GM21367 (cell line): ENCODE results near the gene ELMO1.

Experiments used
- ATAC-seq: cut with Tn5 transposase; IDR thresholded peaks from one replicate; pipeline ENCODE4 v1.9.1; 2021; ENCODE audit not compliant: unreplicated experiment

Gene ELMO1

DNA sequence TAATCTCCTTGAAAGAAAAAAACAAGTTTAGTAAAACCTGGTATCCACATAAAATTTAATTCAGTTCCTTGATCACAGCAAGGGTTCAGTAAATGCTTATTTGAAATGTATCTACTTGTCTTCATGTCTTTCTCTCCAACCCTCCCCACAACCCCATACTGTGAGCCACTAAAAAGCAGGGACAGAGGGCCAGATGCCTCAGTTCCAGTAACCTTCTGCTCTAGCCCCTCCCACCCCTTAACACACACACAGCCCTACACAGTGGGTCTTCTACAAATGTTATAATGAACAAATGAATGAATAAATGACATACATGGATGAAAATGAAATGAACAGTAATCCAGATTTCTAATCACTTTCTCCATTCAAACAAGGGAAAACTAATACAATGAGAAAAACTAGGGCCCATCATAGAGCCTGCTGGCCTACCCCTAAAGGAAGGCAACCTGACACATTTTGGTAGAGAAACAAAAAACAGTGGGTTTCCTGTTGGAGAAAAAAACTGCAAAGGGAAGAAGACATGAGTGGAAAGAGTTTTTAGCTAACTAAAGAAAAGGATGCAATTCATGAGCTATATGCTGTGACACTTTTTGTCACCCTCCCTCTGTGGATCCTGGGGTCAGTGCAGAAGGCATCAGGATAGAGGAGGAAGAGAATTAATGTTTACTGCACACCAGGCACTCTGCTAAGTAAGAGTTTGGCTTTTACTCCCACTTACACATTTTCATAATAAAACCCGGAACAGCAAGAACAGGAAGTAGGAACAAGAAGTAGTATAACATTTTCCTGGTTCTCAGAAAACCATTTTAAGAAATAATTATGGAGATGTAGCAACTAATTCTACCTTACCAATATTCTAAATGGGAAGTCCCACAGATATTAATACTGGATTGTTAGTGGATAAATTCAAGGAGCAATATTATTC lies 38.1 kb downstream of the ELMO1 start:
- no peak for ATAC-seq

DNA sequence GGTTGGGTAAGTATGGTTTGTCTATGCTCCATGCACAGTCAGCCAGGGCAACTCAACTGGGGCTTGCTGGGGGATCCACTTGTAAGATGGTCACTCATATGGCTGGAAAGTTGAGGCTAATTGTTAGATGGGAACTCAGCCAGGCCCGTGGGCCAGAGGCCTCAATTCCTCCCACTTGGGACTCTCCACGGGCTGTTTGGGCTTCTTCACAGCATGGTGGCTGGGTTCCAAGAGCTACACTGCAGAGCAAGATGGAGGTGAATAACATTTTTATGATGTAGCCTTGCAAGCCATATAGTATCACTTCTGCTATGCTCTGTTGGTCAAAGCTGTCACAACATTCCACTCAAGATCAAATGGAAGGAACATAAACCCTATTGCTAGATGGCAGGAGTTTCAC lies 39.2 kb downstream of the ELMO1 start:
- peak; percentile 14 for ATAC-seq

GRCh38 chr7:37408291-37409228 lies 40.1 kb downstream of the ELMO1 start:
- ATAC-seq: peak; percentile 63

DNA sequence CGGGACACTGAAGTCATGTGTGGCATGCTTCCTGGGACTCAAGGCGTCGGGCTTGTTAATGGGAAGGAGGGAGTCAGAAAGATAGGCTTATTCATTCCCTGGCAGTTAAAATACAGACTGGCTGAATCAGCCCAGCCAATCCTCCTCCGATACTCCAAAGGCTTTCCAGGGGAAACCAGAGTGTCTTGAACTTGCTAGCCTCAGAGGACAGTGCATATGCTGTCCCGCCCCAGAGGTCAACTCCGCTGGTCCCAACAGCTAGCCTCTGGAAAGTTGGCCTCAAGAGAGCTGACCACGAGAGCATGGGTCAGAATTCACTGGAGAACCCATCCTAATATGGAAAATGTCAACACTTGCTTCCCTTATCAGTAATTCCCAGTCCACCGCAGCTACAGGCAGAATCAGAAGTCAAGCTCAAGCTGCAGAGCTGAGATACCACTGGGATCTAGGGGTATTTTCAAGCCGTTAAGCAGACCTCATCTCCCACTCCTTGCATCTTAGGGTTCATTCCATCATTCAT lies 43.0 kb downstream of the ELMO1 start:
- no peak for ATAC-seq

- ATAC-seq: no peak
Measured at GRCh38 chr7:37405128-37405527, 43.5 kb downstream of the ELMO1 start.

GRCh38 chr7:37399876-37400421 lies 48.7 kb downstream of the ELMO1 start:
- ATAC-seq: no peak

GRCh38 chr7:37398403-37398802 lies 50.3 kb downstream of the ELMO1 start:
- ATAC-seq: no peak

- no peak for ATAC-seq
Measured at GRCh38 chr7:37395618-37396259, 52.9 kb downstream of the ELMO1 start.

GRCh38 chr7:37394158-37394557 lies 54.5 kb downstream of the ELMO1 start:
- ATAC-seq: no peak

DNA sequence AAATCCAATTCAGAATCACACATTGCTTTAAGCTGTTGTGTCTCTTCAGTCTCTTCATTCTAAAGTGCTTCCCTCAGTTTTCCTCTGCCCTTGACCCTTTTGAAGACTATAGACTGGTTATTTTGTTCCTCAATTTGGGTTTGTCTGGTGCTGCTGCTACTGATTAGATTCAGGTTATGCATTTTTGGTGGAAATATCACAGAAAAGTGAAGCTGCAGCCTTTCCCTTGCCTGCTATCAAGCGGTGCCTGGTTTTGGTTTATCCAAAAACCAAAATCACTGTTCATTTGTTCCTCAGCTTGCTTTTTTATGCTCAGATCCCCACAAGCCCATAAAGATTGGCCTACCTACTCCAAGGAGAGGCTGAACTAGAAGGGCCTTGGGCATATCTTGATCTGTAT lies 55.2 kb downstream of the ELMO1 start:
- no peak for ATAC-seq

DNA sequence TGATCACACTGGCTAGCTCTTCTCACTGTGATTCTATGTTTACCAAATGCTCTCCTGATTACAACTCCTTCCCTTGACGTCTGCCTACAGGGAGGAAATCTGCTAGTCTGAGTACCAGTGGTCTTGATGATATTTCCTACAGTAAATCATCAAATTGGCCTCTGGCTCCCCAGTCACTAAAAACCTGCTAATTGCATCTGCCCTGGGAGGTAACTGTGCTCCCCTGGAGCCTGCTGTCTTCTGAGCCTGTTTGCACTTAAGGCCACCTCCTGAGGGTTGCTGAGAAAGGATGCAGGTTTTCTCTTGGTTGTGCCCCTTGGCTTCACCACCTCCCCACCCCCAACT lies 56.0 kb downstream of the ELMO1 start:
- no peak for ATAC-seq

DNA sequence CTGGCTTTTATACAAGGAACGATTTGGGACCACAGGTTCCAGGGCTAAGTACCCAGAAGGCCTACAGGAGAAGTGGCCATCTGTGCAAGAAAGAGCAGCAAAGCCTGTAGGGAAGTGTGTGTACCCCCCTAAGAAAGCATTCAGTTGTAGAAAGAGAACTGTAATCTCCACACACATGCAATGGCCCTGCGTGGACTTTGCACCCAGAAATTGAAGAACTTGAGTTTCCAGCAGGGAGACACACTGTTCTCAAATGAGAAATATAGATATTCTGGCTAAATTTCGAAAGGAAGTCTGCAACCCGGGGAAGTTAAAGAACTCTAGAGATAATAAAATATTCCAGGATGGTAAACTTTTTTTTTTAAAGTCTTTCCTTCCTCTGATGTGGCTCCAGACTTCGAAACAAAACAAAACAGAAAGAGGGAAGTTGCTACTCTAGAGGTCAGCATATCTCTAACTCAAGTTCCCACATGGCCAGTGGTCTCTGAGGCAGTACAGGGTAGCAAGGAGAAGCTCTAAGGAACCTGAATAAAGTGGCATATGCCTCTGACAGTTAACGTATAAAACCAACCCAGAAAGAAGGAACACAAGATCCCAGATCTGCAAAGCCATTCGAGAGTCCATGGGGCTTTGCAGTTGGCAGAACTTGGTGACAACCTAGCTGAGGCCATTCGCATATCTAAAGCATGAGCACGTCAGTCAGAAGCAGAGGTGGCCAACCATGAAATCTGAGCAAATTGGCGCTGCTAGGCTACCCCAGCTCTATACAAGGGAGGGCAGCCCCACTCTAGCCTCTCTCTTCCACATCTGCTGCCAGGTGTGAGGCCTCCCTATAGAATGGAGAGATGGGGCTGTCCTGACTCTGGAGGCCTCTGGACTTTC lies 56.6 kb downstream of the ELMO1 start:
- no peak for ATAC-seq

- no peak for ATAC-seq
Measured at GRCh38 chr7:37390114-37390513, 58.5 kb downstream of the ELMO1 start.

DNA sequence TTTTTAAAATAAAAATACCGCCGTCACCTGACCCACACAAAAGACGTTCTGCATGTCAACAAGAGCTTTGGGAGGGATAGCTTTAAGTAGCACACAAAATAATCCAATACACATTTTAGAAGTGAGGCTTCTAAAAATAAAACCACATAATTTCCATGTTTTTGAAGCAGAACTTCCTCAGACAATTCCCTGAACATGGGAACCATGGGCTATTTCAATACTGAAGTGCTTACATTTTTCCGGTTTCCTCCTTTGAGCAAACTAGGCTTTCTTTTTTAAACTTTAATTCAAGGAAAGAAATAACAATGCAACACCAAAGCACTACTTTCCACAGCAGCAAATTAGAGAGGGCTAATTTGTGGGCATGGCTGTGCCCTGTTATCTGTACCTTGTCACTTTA lies 59.9 kb downstream of the ELMO1 start:
- no peak for ATAC-seq

DNA sequence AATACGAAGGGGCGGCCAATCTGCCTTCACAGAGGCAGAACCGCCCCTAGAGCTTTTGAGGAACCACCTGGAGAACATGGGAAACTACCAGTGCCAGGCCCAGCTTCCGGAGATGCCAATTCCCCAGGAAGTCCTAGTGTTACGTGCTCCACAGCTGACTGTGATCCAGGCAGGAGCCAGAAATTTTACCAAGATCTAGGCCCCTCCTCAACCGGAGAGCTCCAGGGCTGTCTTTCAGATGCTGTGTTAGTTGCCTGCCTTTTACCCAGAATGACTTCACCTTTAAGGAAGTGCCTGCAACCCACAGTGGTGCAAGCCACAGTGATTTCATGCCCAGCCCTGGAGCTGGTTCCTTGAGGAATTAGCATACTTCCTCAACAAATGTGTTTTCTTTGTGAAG lies 62.9 kb downstream of the ELMO1 start:
- no peak for ATAC-seq

GRCh38 chr7:37382546-37383088 lies 66.0 kb downstream of the ELMO1 start:
- ATAC-seq: no peak

GRCh38 chr7:37380831-37381230 lies 67.8 kb downstream of the ELMO1 start:
- ATAC-seq: no peak

- ATAC-seq: no peak
Measured at GRCh38 chr7:37379546-37380277, 69.0 kb downstream of the ELMO1 start.

- no peak for ATAC-seq
Measured at GRCh38 chr7:37377231-37377630, 71.4 kb downstream of the ELMO1 start.
